NCI-H187 (cell line): ENCODE data around the gene IL12RB2.

ENCODE experiments used
- DNase-seq, 2 experiments: peaks; one replicate each; lab custom pipeline; 2025; lab: John Stamatoyannopoulos, UW

The IL12RB2 gene

DNA sequence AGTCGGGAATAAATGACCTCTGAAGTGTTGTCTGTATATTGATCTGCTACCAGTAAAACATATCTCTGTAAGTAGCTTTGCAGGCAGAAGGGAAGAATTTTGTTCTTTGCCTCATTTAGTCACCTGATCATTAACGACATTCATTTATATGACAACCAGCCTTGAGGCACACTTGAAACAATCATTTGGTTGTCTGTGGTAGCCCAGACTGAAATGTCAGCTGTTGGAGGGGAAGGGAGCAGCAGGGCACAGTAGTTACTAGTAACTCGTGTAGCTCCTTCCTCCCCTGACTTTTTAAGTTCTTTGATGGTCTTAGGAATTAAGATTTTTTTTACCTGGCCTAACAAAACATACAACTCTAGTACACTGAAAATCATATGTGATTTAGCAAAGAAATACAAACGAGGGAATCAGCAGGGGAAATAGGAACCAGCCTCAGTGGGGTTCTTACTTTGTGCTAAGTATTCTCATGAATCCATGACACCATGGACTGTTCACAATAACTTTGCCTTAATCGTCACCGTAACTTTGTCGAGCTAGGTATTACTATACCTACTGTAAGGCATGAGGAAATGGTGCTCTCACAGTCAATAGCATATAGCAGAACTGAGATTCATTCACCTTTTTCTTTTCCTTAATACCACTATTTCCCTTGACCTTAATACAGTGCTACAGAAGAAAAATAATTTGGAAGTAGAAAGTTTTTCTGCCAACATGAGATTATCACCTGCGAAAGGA, 6.4 kb downstream of the IL12RB2 start:
- no peak for DNase-seq

DNA sequence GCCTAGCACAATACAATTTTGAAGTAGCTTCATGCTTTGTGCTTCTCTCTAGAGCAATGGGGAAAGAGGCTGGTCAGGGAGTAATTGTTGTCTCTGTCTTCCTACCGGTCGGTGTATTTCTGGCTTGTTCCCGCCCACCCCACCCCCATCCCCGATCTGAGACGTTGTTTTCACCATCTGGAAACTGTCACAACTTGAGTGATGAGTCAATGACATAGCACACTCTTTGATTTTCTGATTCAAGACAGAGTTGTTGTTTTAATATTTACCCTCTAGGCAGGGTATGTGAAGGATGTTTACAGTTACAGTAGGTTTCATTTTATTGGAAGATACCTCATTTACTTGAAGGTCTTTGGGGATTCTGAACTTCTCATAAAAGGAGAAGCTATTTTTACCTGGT, 7.0 kb downstream of the IL12RB2 start:
- DNase-seq: no peak

DNA sequence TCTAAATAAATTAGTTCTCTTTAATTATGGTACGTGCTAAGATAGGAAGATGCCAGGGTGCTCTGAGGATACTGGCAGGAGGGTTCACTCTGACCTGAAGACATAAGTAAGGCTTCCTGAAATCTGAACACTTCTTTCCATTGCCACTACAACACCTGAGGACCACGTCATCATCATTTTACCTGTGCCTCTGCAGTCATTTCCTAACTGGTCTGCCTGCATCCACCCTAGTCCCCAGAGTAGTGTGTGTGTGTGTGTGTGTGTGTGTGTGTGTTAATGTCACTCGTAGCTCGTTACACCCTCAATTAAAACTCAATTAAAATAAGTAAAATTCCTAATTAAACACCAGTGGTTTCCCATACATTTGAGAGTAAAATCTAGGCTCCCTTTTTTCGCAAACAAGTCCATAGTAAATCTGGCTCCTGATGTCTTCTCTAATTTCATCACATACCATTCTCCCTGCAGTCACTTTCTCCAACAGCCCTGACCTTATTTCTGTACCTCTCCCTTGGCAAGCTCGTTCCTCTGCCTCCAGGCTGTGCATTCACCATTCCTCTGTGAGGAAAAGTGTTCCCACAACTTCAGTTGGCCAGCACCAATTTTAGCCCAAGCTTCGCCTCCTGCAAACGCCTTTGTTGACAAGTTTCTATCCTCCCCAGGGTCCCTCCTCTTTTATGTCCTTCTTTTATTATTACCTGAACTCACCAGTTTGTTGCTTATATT, 8.7 kb downstream of the IL12RB2 start:
- DNase-seq: no peak

DNA sequence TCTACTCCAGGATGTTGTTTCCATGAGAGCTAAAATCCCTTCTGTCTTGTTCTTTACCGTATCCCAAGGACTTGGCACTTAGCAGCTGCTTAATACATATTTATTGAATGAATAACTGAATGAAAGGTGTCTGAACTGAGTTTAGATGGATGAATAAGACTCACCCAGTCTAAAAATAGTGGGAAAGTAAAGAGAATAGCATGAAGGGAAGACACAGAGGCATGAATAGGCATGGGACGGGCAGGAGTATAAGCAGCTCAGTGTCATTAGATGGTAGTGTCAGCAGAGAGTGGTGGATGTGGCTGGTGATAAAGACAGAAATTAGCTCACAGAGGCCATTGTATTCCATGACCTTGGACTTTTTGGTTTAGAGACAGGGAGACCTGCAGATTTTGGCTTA, 9.2 kb downstream of the IL12RB2 start:
- no peak for DNase-seq

DNA sequence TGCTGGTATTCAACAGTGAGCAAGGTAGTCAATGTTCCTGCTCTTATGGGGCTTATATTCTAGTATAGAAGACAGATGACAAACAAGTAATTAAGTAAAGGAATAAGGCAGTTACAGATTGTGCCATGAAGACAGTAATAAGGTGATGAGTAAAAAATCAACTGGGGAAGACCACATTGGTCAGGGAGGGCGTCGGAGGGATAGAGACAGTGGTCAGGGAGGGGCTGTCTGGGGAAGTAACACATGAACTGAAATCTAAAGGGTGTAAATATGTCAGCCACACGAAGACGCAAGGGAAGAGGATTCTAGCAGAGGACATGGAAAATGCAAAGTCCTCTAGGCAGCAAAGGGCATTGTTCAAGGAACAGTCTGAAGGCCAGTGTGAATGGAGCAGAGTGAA, 10.1 kb downstream of the IL12RB2 start:
- DNase-seq: no peak

DNA sequence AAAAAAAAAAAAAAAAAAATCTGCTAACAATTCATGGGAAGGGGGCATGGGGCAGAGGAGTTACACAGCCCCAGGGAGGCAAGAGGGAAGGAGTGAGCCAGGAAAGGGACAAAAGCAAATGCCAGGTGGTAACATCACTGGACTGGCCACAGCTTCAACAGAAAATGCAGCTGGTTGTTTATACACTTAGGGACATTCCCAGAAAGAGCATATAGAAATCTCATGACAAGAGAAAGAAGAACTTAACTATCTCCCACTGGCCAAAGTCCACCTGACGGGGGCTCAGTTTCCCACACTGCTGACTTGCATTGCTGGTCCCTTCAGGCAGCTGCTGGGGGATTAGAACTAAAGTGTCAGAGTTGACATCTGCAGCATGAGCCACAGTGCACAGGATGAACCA, 14.8 kb downstream of the IL12RB2 start:
- no peak for DNase-seq

DNA sequence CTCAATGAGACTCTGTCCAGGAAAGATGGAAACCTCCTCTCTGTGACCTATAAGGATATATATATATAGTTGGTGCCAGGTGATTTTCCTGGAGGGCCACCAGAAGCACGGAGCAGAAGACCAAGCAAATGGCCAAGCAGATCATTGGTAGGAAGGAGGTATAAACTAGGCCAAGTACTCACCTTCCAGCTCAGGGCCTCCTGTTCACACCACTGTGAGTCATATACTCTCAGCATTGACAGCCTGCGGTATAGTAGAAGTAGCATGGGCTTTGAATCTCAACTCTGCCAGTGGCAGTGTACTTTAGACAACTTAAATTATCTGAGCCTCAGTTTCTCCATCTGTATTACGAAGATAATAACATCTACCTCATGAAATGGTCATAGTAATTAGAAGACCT, 15.4 kb downstream of the IL12RB2 start:
- no peak for DNase-seq

DNA sequence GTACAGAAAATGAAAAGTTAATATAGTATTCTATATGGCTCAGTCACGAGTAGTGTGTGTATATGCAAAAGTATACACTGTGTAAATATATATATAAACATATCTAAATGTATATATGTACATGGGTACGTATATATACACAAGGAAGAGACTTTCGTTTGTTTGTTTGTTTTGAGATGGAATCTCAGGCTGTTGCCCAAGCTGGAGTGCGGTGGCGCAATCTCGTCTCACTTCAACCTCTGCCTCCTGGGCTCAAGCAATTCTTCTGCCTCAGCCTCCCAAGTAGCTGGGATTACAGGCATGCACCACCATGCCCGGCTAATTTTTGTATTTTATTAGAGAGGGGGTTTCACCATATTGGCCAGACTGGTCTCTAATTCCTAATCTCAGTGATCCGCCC, 16.4 kb downstream of the IL12RB2 start:
- DNase-seq: no peak

DNA sequence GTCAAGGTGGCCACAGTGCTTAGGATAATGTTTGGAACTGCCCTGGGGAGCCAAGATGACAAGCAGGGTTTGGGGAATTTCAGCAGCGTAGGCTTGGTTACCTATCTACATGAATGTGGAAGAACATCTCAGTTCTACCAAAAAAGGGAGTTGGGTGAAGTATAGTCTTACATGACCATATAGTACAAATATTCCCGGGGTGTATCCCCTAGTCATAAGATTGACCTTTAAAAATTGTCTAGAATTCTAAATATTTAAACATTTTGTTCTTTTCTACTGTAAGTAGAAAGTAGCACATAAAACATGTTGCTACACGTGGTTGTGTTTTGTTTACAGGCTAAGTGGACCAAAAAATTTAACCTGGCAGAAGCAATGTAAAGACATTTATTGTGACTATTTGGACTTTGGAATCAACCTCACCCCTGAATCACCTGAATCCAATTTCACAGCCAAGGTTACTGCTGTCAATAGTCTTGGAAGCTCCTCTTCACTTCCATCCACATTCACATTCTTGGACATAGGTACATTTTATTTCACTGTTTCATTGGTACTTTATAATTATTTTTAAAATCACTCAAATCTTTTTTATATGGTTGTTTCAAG, 20.3 kb downstream of the IL12RB2 start:
- DNase-seq: no peak

DNA sequence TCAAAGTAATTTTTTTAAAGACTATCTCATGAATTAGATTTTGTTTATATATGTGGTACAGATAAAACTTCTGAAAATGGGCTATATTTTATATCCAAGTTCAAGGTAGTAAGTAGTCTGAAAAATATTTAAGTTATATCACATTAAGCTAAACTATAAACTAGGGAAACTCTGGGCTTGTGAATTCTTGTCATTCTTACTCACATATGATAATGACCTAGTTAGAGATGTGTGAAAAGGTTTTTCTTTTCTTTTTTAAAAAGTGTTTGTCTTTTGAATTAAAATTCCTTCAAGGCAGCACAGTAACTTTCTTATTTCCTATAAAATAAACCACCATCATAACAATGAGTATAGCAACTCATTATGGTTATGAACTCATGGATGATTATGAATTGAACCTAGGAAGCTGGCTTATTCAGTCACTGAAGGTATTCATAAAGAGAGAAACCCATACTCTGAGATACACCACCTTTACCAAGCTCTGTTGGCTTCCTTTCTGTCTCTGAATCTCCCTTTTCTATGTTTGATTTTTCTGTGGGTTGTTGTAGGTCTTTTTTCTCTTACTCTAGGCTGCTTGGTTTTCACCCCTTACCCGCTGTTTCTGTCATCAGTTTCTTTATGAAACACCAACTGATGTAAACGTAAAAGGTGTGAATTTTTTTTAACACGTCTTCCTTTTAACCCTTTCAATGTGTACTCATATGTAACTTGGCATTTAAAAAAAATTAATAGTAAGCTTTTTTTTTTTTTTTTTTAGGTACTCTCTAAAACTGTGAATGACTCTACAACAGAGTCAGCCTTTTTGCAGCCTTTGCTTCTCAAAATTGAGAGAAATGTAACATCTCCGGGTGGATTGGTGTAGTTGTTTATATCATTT, 25.2 kb downstream of the IL12RB2 start:
- DNase-seq: no peak

DNA sequence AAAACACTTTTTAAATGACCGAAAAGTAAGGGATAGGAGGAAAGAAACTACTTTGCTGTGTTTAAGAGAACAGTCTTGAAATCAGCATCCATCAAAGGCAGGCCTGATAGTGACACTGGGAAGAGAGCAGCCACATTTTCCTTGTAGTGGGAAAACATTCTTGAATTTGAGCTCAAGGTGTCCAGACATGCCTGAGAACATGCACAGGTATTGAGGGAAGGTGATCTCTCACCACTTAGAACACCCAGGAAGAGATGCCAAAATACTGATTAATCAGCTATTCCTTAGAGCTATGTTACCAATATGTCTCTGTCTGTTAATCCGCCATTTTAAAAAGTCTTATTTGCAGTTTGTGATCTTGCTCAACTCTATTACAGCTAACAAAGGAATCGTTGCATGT, 25.9 kb downstream of the IL12RB2 start:
- no peak for DNase-seq

DNA sequence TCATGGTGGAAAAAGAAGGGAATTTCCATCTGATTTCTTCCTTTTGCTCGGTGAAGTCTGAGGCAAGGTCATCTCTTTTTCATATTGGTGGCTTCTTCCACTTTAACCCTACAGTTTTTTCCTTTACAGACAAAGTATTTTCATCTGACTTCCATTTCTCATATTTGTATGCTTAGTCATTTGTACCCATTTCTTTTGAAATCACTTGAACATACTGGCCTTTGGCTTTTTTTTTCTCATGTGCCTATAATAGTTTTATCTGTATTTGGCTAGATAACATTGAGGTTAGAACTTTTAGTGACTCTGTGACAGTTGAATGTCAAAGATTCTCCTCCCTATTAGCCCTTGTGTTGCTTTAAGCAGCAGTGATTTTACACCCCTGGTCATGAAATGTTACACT, 27.7 kb downstream of the IL12RB2 start:
- DNase-seq: no peak

DNA sequence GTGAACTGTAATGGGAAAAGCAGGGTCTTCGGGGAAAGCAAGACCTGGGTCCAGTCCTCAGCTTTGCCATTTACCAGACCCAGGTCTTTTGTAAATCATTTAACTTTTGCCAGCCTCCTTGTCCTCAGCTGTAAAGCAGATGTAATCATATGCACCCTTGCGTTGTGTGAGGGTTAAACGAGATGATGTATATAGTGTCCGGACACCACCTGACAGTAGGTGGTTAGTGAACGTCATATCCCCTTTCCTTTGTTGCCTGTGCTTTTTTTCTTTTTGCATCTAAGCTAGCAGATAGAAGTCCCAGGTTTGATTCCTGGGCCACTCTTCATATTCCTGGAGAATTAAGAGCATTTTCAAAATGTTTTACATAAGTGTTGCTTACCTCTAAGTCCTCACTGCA, 28.5 kb downstream of the IL12RB2 start:
- no peak for DNase-seq

DNA sequence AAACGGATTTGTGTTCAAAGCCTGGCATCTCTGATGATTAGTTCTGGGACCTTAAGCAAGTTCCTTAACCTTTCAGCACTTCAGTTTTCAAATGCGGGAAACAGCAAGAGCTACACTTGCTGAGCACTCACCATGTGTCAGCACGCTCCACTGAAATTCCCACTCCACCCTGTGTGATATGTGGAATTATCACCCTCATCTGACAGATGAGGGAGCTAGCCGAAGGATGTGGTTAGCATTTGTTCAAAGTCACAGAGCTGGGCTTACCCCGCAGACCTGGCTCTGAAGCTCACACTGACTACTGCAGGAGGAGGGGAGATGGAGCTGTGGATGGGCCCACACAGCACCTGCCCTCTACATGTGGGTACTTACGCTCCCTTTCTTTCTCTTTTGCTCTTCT, 29.1 kb downstream of the IL12RB2 start:
- no peak for DNase-seq

DNA sequence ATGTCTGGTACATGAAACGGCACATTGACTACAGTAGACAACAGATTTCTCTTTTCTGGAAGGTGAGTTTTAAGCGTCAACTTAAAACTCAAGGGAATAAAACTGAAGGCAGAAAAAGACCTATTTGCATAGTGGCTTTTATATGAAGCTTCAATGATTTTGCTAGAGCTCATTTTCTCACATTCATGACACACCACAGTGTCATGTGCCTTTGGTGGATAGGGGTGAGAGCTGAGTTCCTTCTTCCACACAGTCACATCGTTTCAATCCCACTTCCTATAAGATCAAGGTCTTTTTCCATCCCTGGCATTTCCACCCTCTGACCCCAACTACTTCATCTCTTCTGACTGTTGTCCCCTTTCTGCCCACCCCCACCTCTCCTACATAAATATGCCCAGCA, 31.0 kb downstream of the IL12RB2 start:
- no peak for DNase-seq

DNA sequence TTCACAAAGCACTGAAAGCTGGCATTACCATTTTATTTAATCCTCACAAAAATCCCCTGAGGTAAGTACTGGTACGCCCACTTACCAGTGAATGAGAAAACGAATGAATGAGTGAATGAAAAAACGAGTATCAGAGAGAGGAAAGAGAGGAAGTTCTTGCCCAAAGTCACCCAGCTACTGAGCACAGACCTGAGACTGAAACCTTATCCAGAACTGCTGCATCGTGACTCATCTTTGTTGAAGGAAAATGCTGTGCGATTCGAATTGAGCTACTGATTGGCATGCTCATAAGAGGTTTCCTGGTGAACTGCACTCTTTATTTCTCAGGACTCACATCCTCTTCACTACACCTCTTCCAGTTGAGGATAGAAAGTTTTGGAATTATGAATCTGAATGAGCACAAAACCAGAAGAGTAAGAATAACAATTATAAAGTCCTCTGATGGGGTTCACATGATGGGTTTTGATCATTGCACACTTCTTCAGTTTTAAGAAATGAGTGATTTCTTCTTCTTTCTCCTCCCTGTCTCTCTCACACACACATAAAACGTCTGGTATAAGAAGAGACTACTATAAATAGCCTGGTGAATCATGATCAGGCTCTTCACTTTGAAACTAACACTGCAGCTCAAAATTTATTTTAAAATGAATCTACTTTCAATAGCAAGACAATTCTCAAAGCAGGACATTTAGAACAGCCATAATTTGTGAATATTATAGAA, 32.1 kb downstream of the IL12RB2 start:
- DNase-seq: no peak

DNA sequence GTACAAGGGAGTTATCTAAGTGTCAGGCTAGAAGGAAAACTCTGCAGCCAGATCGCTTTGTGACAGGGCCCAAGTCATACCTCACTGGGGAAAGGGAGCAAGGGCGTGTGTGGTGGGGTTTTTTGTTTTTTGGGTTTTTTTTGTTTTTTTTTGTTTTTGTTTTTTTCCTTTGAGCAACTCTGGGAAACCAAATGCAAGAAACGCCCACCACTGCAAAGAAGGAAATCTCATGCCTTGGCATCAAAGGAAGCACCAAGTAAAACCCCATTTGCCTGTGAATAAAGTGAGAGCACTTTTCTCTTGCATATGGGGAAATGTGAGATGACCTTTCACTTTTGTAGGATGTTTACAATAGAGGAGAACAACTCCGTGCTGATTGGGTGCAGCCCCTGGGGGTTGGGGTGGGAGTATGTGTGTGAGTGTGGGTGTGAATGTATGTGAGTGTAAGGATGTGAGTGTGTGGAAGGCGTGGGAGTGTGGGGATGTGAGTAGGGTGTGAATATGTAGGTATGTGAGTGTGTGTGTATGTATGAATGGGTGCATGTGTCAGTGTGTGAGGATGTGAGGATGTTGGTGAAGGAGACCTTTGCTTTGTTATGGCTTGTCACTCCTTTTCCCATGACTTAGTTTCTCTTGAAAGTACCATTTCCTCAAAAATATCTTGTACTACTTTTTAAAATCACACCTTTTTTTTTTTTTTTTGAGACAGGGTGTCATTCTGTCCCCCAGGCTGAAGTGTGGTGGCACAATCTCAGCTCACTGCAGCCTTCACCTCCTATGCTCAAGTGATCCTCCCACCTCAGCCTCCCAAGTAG, 34.6 kb downstream of the IL12RB2 start:
- no peak for DNase-seq

DNA sequence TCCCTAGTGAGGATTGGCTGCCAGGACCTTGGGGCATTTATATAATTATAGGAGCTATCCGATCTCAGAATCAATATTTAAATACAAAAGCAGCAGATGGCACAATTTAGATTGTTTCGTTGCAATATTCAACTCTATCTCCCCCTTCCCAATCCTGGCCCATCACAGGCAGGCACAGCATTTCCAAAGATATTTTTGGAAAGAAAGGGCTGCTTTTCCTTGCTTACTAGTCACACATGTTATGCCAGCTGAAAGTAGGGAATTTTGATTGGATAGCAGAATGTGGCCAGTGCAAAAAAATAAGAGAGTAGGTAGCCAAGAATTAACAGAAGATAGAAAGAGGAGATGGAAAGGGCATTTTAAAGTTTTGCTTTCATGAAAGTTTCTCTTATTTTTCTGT, 37.9 kb downstream of the IL12RB2 start:
- no peak for DNase-seq

DNA sequence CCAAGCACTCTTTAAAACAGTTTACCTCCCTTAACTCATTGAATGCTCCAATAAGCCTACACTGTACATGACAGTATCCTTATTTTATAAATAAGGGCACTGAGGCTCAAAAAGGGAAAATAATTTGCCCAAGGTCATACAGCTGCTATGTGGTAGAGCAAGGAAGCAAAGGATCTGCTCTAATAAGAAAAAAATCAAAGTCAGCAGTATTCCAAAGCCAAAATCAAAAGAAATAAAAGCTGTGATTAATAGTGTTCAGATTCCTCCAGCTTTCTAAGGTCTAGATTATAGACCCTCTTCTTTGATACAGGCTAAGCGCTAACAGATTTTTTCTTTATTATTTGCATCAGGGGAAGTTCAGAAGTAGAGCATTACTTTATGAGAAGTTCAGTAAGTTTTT, 39.3 kb downstream of the IL12RB2 start:
- no peak for DNase-seq

DNA sequence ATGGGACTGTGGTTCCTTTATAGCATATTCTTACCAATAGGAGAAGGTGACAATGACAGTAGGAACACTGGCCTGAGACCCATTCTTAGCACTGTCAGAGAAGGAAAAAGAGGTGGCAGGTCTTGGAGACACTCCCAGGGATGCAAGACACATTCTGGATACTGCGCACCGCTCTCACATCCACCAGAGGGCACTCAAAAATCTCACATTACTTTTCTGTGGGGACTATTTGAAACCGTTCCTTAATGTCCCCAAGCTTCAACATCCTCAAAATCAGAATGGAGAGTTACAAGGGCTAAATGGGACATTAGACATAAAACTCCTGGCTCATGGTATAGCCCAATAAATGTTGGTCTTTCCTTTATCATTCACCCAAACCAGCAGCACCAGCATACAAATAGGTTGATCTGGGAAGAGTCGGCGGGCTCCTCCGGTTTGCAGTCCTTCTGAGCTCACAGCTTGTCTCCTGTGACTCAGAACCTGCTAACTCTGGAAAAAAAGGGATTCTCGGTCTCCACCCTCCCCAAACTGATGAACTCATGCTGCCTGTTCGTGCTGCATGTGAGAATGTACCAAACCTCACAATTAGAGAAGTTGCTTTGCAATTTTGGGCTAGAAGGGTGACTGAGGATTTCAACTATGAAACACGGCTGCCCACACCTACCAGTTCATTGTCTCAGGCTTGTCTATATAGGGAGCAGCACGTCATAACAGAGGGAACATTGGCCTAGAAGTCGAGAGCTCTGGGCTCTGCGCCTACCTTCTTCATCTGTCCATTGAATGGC, 40.2 kb downstream of the IL12RB2 start:
- no peak for DNase-seq
